Endometrial microvascular endothelial cells (primary cell): Measurements from ENCODE around the gene TSHZ2. TPM values are rescaled to one million over a fixed set of nuclear protein-coding genes. Genes with fewer than 3 reads are reported as not detected.

ENCODE experiments used
- in situ Hi-C: cut with HindIII; loops from 2 replicates; pipeline ENCODE4 v1.10.0; 2017; ENCODE audit warnings: low sequenced_read_pairs, low pct_unique_long_range_greater_than_20kb; ENCODE audit errors: inconsistent ontology term
- total RNA-seq: library from RNA; depleted of rRNA; stranded (reverse); fragments of >200 nt; gene quantifications from one replicate; pipeline ENCODE4 v1.2.3, GENCODE V29; 2015; ENCODE audit errors: inconsistent ontology term

Gene TSHZ2
- total RNA-seq, 1 donor from 2014 or later, result not detected

- in situ Hi-C loops, result no loop called here
Measured at GRCh38 chr20:53091789-53092188, 119.6 kb downstream of the TSHZ2 start.

- in situ Hi-C loops, result no loop called here
Measured at GRCh38 chr20:53092772-53093300, 120.7 kb downstream of the TSHZ2 start.

GRCh38 chr20:53097371-53097770 lies 125.2 kb downstream of the TSHZ2 start:
- in situ Hi-C loops, result no loop called here

GRCh38 chr20:53097791-53098190 lies 125.6 kb downstream of the TSHZ2 start:
- in situ Hi-C loops, result no loop called here

GRCh38 chr20:53098621-53099020 lies 126.5 kb downstream of the TSHZ2 start:
- in situ Hi-C loops, result no loop called here

- in situ Hi-C loops, result no loop called here
Measured at GRCh38 chr20:53099856-53100255, 127.7 kb downstream of the TSHZ2 start.

- in situ Hi-C loops, result no loop called here
Measured at GRCh38 chr20:53100476-53100911, 128.3 kb downstream of the TSHZ2 start.

- in situ Hi-C loops, result no loop called here
Measured at GRCh38 chr20:53101992-53102760, 130.0 kb downstream of the TSHZ2 start.

GRCh38 chr20:53103124-53103523 lies 131.0 kb downstream of the TSHZ2 start:
- in situ Hi-C loops, result no loop called here

GRCh38 chr20:53104884-53105283 lies 132.7 kb downstream of the TSHZ2 start:
- in situ Hi-C loops, result no loop called here

- in situ Hi-C loops, result no loop called here
Measured at GRCh38 chr20:53116733-53117132, 144.6 kb downstream of the TSHZ2 start.

- in situ Hi-C loops, result no loop called here
Measured at GRCh38 chr20:53122853-53123252, 150.7 kb downstream of the TSHZ2 start.

- in situ Hi-C loops, result no loop called here
Measured at GRCh38 chr20:53124075-53124551, 152.0 kb downstream of the TSHZ2 start.

GRCh38 chr20:53124803-53125202 lies 152.6 kb downstream of the TSHZ2 start:
- in situ Hi-C loops, result no loop called here

- in situ Hi-C loops, result no loop called here
Measured at GRCh38 chr20:53126185-53126584, 154.0 kb downstream of the TSHZ2 start.

GRCh38 chr20:53127027-53127426 lies 154.9 kb downstream of the TSHZ2 start:
- in situ Hi-C loops, result no loop called here

GRCh38 chr20:53128004-53128403 lies 155.8 kb downstream of the TSHZ2 start:
- in situ Hi-C loops, result no loop called here

GRCh38 chr20:53129563-53129962 lies 157.4 kb downstream of the TSHZ2 start:
- in situ Hi-C loops, result no loop called here

- in situ Hi-C loops, result no loop called here
Measured at GRCh38 chr20:53130795-53131194, 158.6 kb downstream of the TSHZ2 start.

- in situ Hi-C loops, result no loop called here
Measured at GRCh38 chr20:53133125-53133524, 161.0 kb downstream of the TSHZ2 start.
